ENCODE results near the gene MAFG.
A peak's percentile ranks its signal among the peaks of the same experiment; 100 is the strongest.

Gene MAFG

GRCh38 chr17:81939881-81940385 lies 12.4 kb upstream of the MAFG start:
- DNase-seq (ENCODE audit: low read depth), result no peak

GRCh38 chr17:81939218-81939617 lies 11.7 kb upstream of the MAFG start:
- no peak for DNase-seq (ENCODE audit: low read depth)

GRCh38 chr17:81935709-81936084 lies 8.2 kb upstream of the MAFG start:
- DNase-seq (ENCODE audit: low read depth), result no peak

DNA sequence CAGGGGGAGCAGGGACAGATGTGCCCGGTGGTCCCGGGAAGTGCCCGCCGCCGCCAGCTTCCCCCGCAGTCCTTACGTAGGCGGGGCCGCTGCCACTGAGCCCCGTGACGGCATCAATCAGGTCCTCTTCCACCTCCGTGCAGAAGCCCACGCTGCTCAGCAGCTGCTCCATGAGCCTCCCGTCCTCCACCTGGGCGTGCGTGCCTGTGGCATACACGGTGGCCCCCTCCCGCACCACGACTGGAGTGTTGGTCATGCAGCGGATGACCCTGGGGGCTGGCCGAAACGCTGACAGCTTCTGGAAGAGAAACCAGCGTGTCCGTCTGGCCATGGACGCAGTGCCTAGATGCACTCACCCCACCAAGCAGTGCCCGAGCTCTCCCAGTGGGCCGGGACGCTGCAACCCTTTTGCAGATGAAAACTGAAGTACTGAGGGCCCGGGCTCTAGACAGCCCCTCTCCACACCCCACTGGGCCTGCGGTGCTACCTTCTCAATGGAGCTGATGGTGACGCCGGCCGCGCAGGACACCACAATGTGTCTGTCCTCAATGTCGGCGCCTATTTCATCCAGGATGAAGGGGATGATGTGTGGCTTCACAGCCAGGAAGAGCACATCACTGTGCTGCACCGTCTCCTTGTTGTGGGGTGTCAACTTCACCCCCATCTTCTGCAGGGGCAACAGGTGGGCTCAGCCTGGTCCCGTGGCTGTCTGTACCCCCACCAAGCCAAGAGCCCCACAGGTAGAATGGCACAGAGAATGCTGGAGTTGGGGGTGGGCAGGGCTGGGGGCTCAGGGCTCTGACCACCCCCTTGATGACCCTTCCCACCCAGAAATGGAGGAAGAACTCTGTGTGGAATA lies 7.5 kb upstream of the MAFG start:
- DNase-seq (ENCODE audit: low read depth), result no peak

DNA sequence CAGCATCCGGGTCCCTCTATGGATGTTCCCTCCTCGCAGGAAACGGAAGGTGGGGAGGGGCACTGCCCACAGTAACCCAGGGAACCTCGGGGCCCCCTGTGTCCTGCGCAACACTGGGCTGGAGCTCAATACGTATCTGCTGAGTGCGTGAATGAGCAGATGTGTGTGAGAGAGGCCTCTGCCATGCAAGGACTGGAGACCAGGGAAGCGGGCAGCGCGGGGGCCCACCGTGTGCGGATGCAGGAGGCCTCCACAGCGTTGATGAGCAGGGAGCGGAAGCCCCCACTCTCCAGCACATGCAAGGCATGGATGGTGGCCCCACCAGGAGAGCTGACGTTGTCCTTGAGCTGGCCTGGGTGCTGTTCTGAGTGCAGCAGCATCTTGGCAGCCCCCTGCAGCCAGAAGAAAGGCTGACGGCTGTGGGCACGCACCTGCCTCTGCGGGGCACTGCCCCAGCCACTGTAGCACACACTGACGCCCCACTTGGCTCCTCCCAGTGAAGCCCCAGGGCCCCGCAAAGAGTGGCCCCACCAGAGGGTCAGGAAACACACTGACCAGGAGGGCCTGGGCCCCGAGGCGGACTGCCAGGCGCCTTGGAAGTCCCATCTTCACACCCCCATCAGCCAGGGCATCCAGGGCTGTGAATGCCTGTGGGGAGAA lies 6.7 kb upstream of the MAFG start:
- no peak for DNase-seq (ENCODE audit: low read depth)

- DNase-seq (ENCODE audit: low read depth), result no peak
Measured at GRCh38 chr17:81933178-81933699, 5.7 kb upstream of the MAFG start.

DNA sequence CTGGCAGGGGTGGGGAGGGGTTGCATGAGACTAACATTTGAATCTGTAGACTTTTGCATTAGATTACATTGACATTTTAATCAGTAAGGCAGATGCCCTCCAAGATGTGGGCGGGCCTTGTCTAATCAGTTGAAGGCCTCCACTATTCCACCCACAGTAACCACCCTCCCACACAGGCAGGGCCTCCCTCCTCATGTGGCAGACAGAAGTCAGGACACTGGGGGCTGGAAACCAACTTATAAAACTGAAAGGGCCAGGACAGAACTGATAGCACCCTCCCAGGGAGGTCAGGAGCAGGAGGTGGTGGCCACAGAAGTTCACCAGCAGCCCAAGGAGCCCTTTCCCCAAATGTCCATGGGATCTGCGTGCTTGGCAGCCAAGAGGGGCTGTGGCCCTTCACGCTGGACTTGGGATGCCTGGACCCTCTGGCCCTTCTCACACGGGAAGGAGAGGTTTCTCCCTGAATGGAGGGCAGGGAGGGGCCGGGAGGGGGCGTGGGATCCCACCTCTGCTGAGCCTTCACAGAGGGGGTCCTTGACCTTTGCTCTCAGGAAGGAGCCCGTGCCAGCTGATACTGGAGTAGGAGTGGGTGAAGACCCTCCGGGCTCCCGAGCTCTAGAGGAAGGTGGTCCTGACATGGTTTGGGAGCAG lies 4.9 kb upstream of the MAFG start:
- DNase-seq (ENCODE audit: low read depth), result no peak

- no peak for DNase-seq (ENCODE audit: low read depth)
Measured at GRCh38 chr17:81931557-81932332, 4.2 kb upstream of the MAFG start.

GRCh38 chr17:81931189-81931556 lies 3.6 kb upstream of the MAFG start:
- no peak for DNase-seq (ENCODE audit: low read depth)

GRCh38 chr17:81930142-81931125 lies 2.9 kb upstream of the MAFG start:
- DNase-seq (ENCODE audit: low read depth), result no peak

DNA sequence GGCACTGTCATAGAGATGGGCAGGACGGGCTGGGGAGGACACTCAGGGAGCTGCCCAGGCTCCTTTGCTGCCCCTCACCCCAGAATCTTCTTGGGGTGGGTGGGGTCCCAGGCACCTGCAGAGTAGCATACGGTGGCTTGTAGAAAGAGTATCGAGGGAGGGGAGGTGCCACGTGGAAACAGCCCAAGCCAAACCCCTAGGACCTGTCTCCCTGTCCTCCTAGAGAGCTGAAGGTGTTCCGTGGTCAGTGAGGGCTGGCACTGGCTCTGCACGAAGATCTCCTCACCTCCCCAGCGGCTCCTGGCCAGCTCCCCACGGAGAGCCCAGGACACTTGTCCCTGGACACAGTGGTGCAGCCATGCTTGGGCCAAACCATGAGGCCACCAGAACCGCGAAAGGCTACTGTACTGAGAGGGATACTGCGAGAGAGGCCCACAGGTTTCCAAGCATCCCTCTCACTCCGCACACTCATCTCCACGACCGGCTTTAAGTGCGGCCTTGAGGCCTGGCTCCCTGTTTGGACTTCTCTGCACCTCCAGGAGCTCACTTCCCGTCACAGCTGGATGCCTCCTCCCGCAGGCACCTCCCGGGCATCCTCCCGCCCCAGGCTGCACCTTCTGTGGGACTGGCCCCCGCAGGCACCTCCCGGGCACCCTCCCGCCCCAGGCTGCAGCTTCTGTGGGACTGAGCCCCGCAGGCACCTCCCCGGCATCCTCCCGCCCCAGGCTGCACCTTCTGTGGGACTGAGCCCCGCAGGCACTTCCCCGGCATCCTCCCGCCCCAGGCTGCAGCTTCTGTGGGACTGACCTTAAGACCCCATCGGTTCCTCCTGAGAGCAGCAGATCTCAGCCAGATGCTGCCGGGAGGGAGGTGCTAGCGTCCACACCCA lies 2.0 kb upstream of the MAFG start:
- no peak for DNase-seq (ENCODE audit: low read depth)

GRCh38 chr17:81928544-81929252 lies 1.2 kb upstream of the MAFG start:
- DNase-seq (ENCODE audit: low read depth), result no peak

DNA sequence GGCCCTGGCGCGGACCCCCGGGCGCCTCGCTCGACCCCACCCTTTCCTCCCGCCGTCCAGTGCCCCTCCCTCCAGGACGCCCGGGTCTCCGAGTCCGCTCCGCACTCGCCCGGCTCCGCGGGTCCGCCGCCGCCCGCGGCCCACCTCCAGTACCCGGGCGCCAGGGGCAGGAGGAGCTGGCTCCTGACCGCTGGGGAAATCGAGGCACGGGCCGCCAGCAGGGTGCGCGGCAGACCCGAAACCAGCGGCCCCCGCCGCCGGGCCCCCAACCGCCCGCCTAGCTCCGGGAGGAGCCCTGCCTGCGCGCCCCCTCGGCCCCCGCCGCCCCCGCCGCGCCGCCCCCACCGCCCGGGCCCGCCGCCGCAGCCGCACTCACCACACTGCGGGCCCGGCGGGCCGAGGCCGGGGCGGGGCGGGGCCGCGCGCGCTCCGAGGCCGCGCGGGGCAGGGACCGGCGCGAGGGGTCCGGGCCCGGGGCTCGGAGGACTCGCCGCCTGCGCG lies 333 bp downstream of the MAFG start:
- DNase-seq (ENCODE audit: low read depth), result no peak

DNA sequence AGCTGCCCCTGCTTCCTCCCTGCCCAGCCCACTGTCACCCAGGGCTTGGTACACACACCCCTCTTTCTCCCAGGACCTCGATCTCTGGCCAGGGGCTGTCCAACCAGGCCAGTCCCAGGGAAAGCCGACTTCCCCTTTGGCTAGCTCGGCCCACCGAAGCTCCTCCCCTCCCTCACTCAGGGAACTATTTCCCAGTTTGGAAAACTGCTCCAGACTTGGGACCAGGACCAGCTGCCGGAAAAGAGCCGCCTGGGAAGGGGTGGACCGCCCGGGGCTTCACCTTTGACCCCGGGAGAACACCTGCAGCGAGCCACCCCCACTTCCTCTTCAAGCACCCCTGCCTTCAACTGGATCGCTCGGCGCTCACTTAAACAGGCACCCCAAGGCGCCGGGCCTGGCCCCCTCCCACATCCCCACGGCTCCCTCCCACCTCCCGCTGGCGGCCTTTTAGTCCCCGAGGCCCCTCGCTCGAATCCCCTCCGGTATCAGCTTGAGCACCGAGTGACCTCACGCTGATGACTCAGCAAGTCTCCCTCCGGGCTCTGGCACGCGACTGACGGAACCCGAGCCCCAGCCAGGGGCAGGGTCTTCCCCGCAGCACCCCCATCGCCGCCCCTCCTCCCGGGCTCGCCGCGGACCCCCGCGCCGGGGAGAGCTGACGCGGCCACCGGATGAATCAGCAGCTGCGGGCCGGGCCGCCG lies 934 bp downstream of the MAFG start:
- DNase-seq (ENCODE audit: low read depth), result peak; percentile 64

- no peak for DNase-seq (ENCODE audit: low read depth)
Measured at GRCh38 chr17:81925860-81926450, 1.6 kb downstream of the MAFG start.

DNA sequence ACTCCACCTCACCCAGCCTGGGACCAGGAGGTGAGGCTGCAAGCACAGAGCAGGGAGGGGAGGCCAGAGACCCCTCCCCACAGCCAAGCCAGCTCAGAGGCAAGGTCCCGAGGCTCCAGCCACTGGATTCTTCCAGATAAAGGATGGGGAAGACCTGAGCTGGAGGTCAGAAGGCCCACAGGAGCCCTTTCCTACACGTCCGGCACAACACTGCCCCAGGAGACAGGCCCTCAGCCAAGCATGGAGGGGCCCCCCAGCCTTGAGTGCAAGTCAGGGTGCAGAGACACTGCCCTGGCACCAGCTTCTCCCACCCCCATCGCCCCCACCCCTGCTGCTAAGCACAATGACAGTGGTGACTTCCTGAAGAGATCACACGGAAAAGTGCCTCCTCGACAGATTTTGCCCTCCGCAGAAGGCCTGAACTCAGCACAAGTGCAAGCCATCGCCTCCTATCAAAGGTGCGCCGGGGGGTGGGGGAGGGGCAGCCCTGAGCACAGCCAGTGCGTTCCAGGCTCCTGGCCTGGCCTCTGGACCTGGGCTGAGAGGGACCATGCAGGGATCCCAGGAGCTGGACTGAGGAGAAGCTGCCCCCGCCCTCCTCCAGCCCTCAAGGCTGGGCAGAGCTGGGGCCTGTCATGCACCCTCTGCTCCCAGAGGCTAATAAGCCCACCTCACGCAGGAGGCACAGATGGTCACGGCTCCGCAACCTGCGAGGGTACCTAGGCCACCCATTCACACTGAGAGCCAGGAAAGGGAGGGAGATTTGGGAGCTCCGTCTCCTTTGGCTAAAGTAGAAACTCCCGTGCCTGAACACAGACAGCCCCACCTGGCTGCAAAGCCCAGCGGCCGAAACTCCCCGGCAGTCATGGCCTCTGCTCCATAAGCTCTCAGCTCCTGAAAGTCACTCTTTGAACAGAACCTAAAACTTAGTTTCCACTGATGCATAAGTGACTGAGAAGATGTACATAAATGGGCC lies 2.7 kb downstream of the MAFG start:
- no peak for DNase-seq (ENCODE audit: low read depth)
